Activated CD4-positive, alpha-beta T cell treated with anti-CD3 and anti-CD28 coated beads, Interleukin-2, amount 10 ng/mL, durations not matched to agents 7 days and 5 days (primary cell): ENCODE results near the gene NME4. TPM values are rescaled to one million over a fixed set of nuclear protein-coding genes. Genes with fewer than 3 reads are reported as not detected.
A peak's percentile ranks its signal among the peaks of the same experiment; 100 is the strongest.
"Not testable (repeated sequence)": the region's sequence is repeated elsewhere in the genome, so short reads cannot be mapped to it uniquely, and the experiment has no call there.

Experiments used
- CTCF ChIA-PET: fragments of 350-600 bp; sonication (Branson Sonifier 250); formaldehyde crosslinking; loops from one replicate; lab custom pipeline; 2021; ENCODE audit warnings: antibody characterized with exemption; lab: Charles Lee
- POLR2A ChIA-PET: fragments of 350-600 bp; sonication (Branson Sonifier 250); formaldehyde crosslinking; loops from one replicate; lab custom pipeline; 2021; ENCODE audit warnings: antibody characterized with exemption; lab: Charles Lee
- DNase-seq: peaks from one replicate; pipeline ENCODE4 v3.0.0-alpha.2; 2020
- H3K27ac Mint-ChIP-seq: one replicate; pipeline ENCODE4 v1.8.0; 2021; ENCODE audit warnings: mild to moderate bottlenecking, moderate library complexity, mixed read lengths
- H3K27me3 Mint-ChIP-seq: one replicate; pipeline ENCODE4 v1.8.0; 2021; ENCODE audit warnings: mixed read lengths
- H3K36me3 Mint-ChIP-seq: one replicate; pipeline ENCODE4 v1.8.0; 2021; ENCODE audit warnings: low read depth, mixed read lengths
- H3K4me1 Mint-ChIP-seq: one replicate; pipeline ENCODE4 v1.8.0; 2021; ENCODE audit warnings: mixed read lengths
- H3K4me3 Mint-ChIP-seq: one replicate; pipeline ENCODE4 v1.8.0; 2021; ENCODE audit warnings: mild to moderate bottlenecking, moderate library complexity, mixed read lengths
- H3K9me3 Mint-ChIP-seq: one replicate; pipeline ENCODE4 v1.8.0; 2021; ENCODE audit warnings: mixed read lengths
- total RNA-seq, 2 experiments: library from RNA; stranded (reverse); gene quantifications; one replicate each; pipeline ENCODE4 v1.2.3, GENCODE V29; 2021

NME4 gene
- total RNA-seq, 2 experiments from 2014 or later: 27.0 to 30.9 TPM

- H3K9me3 Mint-ChIP-seq: no peaks in the 10 kb centered on the region
- no peaks in the 10 kb centered on the region for H3K36me3 Mint-ChIP-seq
- ChIA-PET POLR2A (no interaction called here), CTCF (interaction anchor here (1.3 kb wide), 1 partner anchor 10 kb away, joined by 3 read pairs; no protein-coding TSS in a partner anchor)
- H3K4me1 Mint-ChIP-seq: no peaks in the 10 kb centered on the region
- no peaks in the 10 kb centered on the region for H3K27me3 Mint-ChIP-seq
- no peak for DNase-seq
- no peak overlapping the region for H3K4me3 Mint-ChIP-seq
- H3K27ac Mint-ChIP-seq: no peak overlapping the region
Observed at GRCh38 chr16:414395-415169, 17.6 kb downstream of the NME4 start.

GRCh38 chr16:415170-415498, 18.1 kb downstream of the NME4 start:
- H3K4me1 Mint-ChIP-seq, H3K9me3 Mint-ChIP-seq, POLR2A ChIA-PET, H3K27ac Mint-ChIP-seq, DNase-seq, H3K36me3 Mint-ChIP-seq, H3K4me3 Mint-ChIP-seq, H3K27me3 Mint-ChIP-seq: not testable (repeated sequence)
- CTCF ChIA-PET: interaction anchor here (1.2 to 1.3 kb wide), 2 partner anchors 9 to 14 kb away, joined by 3 read pairs; partner anchors contain the start of gene DECR2

GRCh38 chr16:422179-422578, 25.2 kb downstream of the NME4 start:
- H3K4me3 Mint-ChIP-seq, H3K9me3 Mint-ChIP-seq, DNase-seq, H3K36me3 Mint-ChIP-seq, POLR2A ChIA-PET, H3K27ac Mint-ChIP-seq: not testable (repeated sequence)
- Mint-ChIP-seq H3K4me1 (peaks cover 14% of the 10 kb centered on the region), H3K27me3 (peaks cover 11% of the 10 kb centered on the region)
- CTCF ChIA-PET: interaction anchor here (0.7 to 1.5 kb wide), 2 partner anchors 53 to 149 kb away, joined by 3 read pairs; no protein-coding TSS in a partner anchor

GRCh38 chr16:424033-424622, 27.1 kb downstream of the NME4 start:
- Mint-ChIP-seq H3K36me3 (peaks cover 5% of the 10 kb centered on the region), H3K4me3 (peak overlapping the region; percentile 81), H3K9me3 (no peaks in the 10 kb centered on the region), H3K27me3 (peaks cover 11% of the 10 kb centered on the region), H3K27ac (peak overlapping the region; percentile 76), H3K4me1 (peaks cover 28% of the 10 kb centered on the region)
- ChIA-PET CTCF (interaction anchor here (1.2 kb wide), 1 partner anchor 10 kb away, joined by 3 read pairs; no protein-coding TSS in a partner anchor), POLR2A (no interaction called here)
- DNase-seq: no peak

- Mint-ChIP-seq H3K4me1 (peaks cover 28% of the 10 kb centered on the region), H3K27ac (peak overlapping the region; percentile 76), H3K4me3 (peak overlapping the region; percentile 81), H3K27me3 (peaks cover 11% of the 10 kb centered on the region), H3K9me3 (no peaks in the 10 kb centered on the region), H3K36me3 (peaks cover 5% of the 10 kb centered on the region)
- POLR2A ChIA-PET: no interaction called here
- CTCF ChIA-PET: interaction anchor here (1.2 kb wide), 1 partner anchor 10 kb away, joined by 3 read pairs; no protein-coding TSS in a partner anchor
- no peak for DNase-seq
Observed at GRCh38 chr16:424623-425081, 27.7 kb downstream of the NME4 start.

GRCh38 chr16:425082-425718, 28.2 kb downstream of the NME4 start, which contains the start of gene RAB11FIP3:
Gene RAB11FIP3 (plus strand): TSS chr16:425649. CDS start chr16:426007, 358 bp downstream.
- Mint-ChIP-seq H3K36me3 (peaks cover 5% of the 10 kb centered on the region), H3K9me3 (no peaks in the 10 kb centered on the region), H3K4me1 (peaks cover 28% of the 10 kb centered on the region), H3K27me3 (peaks cover 11% of the 10 kb centered on the region), H3K4me3 (peak within 1 kb of the TSS; percentile 81), H3K27ac (peak within 1 kb of the TSS; percentile 87)
- POLR2A ChIA-PET: no interaction called here
- CTCF ChIA-PET: interaction anchor here (1.2 kb wide), 1 partner anchor 11 kb away, joined by 3 read pairs; no protein-coding TSS in a partner anchor
- peak; percentile 84 for DNase-seq

- Mint-ChIP-seq H3K27ac (peak overlapping the region; percentile 64), H3K27me3 (peaks cover 11% of the 10 kb centered on the region), H3K36me3 (peaks cover 5% of the 10 kb centered on the region), H3K4me1 (peaks cover 28% of the 10 kb centered on the region), H3K9me3 (no peaks in the 10 kb centered on the region), H3K4me3 (peak overlapping the region; percentile 81)
- ChIA-PET CTCF (no interaction called here), POLR2A (interaction anchor here (0.7 kb wide), 1 partner anchor 12 kb away, joined by 3 read pairs; no protein-coding TSS in a partner anchor)
- DNase-seq: no peak
Observed at GRCh38 chr16:425740-426114, 28.7 kb downstream of the NME4 start.

GRCh38 chr16:426115-426905, 29.3 kb downstream of the NME4 start:
- peak overlapping the region; percentile 69 for H3K4me3 Mint-ChIP-seq
- H3K4me1 Mint-ChIP-seq: peaks cover 28% of the 10 kb centered on the region
- H3K9me3 Mint-ChIP-seq: no peaks in the 10 kb centered on the region
- H3K36me3 Mint-ChIP-seq: peaks cover 5% of the 10 kb centered on the region
- peak overlapping the region; percentile 48 for H3K27ac Mint-ChIP-seq
- CTCF ChIA-PET: no interaction called here
- peaks cover 11% of the 10 kb centered on the region for H3K27me3 Mint-ChIP-seq
- POLR2A ChIA-PET: interaction anchor here (0.7 kb wide), 1 partner anchor 12 kb away, joined by 3 read pairs; no protein-coding TSS in a partner anchor
- DNase-seq: no peak

GRCh38 chr16:426906-427249, 29.9 kb downstream of the NME4 start:
- CTCF ChIA-PET: no interaction called here
- Mint-ChIP-seq H3K36me3 (peaks cover 5% of the 10 kb centered on the region), H3K27me3 (peaks cover 11% of the 10 kb centered on the region), H3K4me1 (peaks cover 28% of the 10 kb centered on the region), H3K9me3 (no peaks in the 10 kb centered on the region), H3K27ac (peak overlapping the region; percentile 48), H3K4me3 (peak overlapping the region; percentile 69)
- DNase-seq: no peak
- POLR2A ChIA-PET: no interaction called here

GRCh38 chr16:427250-427649, 30.3 kb downstream of the NME4 start:
- peaks cover 28% of the 10 kb centered on the region for H3K4me1 Mint-ChIP-seq
- CTCF ChIA-PET: no interaction called here
- no peak for DNase-seq
- peak overlapping the region; percentile 27 for H3K27ac Mint-ChIP-seq
- POLR2A ChIA-PET: no interaction called here
- peaks cover 11% of the 10 kb centered on the region for H3K27me3 Mint-ChIP-seq
- no peaks in the 10 kb centered on the region for H3K9me3 Mint-ChIP-seq
- peak overlapping the region; percentile 69 for H3K4me3 Mint-ChIP-seq
- H3K36me3 Mint-ChIP-seq: peaks cover 5% of the 10 kb centered on the region

- Mint-ChIP-seq H3K9me3 (no peaks in the 10 kb centered on the region), H3K36me3 (peaks cover 9% of the 10 kb centered on the region), H3K27ac (no peak overlapping the region), H3K27me3 (no peaks in the 10 kb centered on the region), H3K4me1 (peaks cover 20% of the 10 kb centered on the region), H3K4me3 (no peak overlapping the region)
- no peak for DNase-seq
- CTCF ChIA-PET: interaction anchor here (0.6 kb wide), 1 partner anchor 1773 kb away, joined by 3 read pairs; no protein-coding TSS in a partner anchor
- POLR2A ChIA-PET: no interaction called here
Observed at GRCh38 chr16:430904-431303, 33.9 kb downstream of the NME4 start.

- H3K4me1 Mint-ChIP-seq: no peaks in the 10 kb centered on the region
- H3K27me3 Mint-ChIP-seq: no peaks in the 10 kb centered on the region
- H3K4me3 Mint-ChIP-seq: no peak overlapping the region
- no peak overlapping the region for H3K27ac Mint-ChIP-seq
- no peaks in the 10 kb centered on the region for H3K9me3 Mint-ChIP-seq
- POLR2A ChIA-PET: no interaction called here
- CTCF ChIA-PET: no interaction called here
- no peaks in the 10 kb centered on the region for H3K36me3 Mint-ChIP-seq
- no peak for DNase-seq
Observed at GRCh38 chr16:440627-441026, 43.6 kb downstream of the NME4 start.
